Esophagus squamous epithelium (tissue), 4 donors: ENCODE measurements around the gene ST13.

Experiments used
- CTCF ChIP-seq, 6 experiments: fragments of 450-650 bp in 4 of 6; fragments of 200-600 bp in 2 of 6; sonication (generic) in 2 of 6; IDR thresholded peaks; one replicate each; pipeline ENCODE4 v1.5.1; 2016 to 2019; ENCODE audit warnings: antibody characterized with exemption in 6 of 6, mild to moderate bottlenecking in 4 of 6, moderate library complexity in 4 of 6
- POLR2A ChIP-seq, 4 donors: fragments of 450-650 bp; IDR thresholded peaks; one replicate each; pipeline ENCODE4 v1.6.1; 2017; ENCODE audit warnings: antibody characterized with exemption in 4 of 4, mild to moderate bottlenecking in 4 of 4, moderate library complexity in 3 of 4

- TF ChIP-seq CTCF (IDR thresholded peaks at IDR 0.05) (no peak), POLR2A (IDR thresholded peaks at IDR 0.05) (no peak)
Measured at GRCh38 chr22:40894417-40894816, 38.0 kb upstream of the ST13 start.
